Cerebellar nuclear complex (tissue), 1 donor: ENCODE measurements around the gene COLEC12.
"Not testable (repeated sequence)": the region's sequence is repeated elsewhere in the genome, so short reads cannot be mapped to it uniquely, and the experiment has no call there.

ENCODE experiments used
- DNase-seq, 2 experiments: peaks; one replicate each; lab custom pipeline; 2025; lab: John Stamatoyannopoulos, UW

Gene COLEC12

DNA sequence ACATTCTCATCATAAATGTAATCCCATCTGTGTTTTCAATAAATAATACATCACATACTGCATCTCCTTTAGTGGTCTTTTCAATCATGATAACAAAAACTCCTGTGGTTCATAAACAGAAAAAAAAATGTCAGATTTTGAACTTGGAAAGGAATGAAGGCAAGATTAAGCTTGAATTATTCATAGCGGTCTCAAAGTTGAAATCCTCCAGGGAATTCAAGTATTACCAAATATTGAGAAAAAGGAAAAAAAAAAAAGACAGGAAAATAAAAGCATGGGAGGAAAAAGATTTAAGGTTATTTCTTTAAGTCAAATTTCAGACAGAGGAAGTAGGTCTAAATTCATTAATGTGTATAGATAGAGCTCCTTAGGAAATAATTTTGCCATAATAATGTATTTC, 92.1 kb downstream of the COLEC12 start:
- no peak for DNase-seq

DNA sequence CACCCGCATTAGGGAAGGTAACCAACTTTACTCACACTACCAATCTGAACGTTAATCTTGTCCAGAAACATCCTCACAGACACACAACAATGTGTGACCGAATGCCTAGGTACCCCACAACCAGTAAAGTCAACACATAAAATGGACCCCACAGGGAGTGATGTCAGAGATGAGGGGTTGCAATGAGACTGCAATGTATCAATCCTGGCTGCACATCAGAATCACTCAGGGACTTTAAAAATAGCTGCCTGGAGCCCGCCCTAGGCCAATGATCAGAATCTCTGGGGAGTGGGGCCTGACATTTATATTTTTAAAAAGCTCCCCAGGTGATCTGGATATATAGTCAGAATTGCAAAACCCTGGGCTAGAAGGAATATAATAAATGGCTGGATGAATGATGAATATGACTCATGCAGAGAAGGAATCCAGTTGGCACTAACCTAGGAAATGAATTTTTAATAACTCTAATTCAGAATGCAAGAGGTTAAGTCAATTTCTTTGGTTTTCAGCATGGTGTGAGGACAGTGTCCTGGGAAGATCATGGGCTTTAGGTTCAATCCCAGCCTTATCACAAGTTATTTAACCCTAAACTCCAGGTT, 92.8 kb downstream of the COLEC12 start:
- DNase-seq = no peak

DNA sequence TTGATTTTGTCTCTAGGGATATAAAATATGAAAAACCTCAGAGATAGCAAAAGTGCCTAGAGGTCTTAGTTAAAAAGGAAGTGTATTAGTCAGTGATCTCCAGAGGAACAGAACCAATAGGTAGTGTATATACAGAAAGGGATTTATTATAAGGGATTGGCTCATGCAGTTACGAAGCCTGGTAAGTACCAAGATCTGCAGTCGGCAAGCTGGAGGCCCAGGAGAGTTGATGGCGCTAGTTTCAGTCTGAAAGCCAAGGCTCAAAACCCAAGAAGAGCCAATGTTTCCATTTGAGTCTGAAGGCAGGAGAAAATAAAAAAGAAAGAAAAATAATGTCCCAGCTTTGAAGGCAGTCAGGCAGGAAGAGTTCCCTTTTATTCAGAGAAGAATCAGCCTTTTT, 93.3 kb downstream of the COLEC12 start:
- no peak for DNase-seq

DNA sequence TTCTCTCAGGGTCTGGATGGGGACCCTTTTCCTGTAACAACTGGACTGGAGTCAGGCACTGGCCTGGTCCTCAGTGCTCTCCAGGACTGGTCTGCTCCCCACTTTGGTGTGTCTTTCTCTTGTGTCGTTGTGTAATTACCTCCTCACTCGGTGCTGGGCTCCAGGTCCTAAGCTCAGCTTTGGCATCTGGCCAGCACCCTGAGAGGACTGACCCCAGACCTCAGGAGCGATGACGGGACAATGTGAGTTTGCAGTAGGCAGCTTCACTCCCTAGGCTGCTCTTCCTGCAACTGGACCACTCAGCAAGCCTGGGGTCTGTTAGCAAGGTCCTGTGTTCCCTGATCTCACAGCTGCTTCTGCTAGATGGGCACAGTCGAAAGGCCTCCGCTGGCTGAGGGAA, 93.8 kb downstream of the COLEC12 start:
- DNase-seq = no peak

DNA sequence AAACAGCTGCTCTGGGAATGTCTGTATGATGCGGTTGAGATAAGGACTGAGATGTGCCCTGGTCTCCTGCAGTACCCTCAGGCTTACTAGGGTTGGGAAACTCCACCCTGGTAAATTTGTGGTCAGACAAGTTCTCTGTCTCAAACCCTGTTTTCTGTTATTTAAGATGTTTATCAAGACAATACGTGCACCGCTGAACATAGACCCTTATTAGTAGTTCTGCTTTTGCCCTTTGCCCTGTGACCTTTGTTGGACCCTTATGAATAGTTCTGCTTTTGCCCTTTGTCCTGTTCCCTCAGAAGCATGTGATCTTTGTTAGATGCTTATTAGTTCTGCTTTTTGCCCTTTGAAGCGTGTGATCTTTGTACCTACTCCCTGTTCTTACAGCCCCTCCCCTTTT, 95.5 kb downstream of the COLEC12 start:
- not testable (repeated sequence) for DNase-seq

DNA sequence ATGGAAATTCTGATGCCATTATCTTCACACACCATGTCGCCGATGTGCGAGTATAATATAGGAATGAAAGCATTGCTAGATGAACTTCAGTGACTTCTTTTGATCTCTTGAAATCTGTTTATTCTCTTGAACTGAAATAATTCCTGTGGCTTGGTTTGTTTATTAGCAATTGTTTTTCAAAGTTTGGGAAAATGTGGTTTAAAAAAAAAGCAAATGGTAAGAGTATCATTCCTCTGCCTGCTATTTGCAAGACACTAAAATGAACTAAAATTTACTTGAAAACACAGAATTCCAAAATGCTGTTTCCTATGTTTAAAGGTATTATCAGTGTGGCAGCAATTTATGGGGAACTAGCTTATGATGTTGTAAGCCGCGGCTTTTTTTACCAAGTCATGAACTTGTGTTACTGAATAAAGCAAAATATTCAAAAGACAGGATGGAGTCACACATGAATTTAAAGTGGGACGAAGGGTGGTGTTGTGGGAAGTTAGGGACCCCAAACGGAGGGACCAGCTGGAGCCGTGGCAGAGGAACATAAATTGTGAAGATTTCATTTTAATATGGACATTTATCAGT, 96.4 kb downstream of the COLEC12 start:
- DNase-seq = no peak

DNA sequence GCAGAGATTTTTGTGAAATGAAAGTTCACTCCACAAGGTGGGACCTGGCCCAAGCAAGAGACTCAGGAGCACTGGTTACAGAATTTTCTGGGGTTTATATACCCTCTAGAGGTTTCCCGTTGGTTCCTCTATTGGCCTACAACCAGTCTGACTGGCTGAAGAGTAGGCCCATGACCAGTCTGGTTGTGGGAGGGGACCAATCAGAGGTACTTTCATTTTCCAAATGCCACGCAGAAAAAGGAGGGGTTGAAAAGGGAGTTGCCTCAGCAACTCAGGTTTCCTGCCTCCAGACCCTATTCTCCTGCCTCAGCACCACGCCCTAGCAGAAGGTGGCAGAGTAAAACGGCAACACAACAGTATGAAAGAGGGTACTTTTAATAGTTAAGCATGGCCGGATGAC, 98.4 kb downstream of the COLEC12 start:
- no peak for DNase-seq

DNA sequence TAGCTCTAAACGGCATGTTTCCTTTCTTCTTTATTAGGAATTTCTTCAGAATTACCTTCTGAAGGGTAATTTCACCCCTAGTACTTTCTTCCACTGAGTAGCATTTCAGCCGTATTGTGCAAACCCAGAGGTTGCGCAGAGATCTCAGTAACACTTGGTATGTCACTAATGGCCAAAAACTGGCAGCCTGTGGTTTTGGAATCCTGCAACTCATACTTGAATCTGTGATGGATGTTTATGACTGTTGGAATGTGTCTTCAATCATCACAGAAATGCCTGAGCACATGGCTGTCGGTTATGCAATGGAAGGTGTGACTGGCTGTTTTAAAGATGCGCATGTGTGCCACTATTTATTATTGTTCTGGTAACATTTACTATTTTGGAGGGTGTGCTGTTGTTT, 100.0 kb downstream of the COLEC12 start:
- DNase-seq = no peak

DNA sequence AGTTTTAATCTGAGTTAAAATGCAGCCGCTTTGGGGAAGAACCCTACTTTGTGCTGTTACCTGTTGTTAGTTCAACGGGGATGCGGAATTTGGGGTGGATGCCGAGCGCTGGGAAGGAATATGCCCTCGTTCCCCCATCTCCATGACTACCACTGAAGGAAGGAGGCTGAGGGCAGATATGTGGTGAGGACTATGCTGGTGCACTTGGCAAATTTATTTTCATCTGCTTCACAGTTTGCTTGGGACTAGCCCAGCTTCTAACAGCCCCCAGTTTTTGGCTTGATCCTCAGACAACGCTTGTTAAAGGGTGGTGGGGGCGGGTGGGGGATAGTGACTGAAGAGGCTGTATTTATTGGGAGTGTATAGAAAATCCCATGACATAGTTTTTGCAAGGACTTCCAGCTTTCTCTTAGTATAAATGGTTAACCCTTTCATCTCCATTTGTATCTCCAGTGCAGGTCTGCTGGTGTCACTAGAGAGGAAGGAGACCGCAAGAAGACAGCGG, 100.8 kb downstream of the COLEC12 start:
- no peak for DNase-seq

DNA sequence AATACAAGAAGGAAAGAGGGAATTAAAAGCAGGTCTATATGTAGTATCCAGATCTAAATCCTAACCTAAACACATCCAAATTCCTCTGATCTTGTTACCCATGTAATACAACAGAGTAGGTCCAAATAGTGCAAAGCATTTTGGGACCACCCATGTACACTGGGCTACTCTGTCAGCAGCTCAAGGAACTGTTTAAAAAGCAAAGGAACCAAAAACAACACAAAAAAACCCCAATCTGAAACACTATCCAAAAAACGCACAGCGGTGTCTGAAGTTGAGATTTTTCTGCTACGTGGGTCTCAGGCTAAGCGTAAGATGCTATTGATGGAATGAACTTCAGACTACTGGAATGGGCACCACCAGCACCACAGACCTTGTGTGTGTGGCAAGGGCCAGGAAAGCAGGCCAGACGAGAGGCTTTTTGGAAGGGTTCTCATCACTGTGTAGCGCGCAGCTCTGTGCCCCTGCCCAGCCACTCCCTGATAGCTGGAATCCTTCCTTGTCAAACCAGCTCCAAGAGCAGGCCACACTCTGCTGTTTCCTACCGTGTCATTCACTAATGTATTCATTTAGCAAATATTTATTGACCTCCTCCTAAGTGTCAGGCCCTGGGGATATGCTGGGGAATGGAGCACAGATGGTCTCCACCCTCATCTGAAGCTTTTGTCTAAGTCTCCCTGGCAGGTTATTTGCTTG, 101.4 kb downstream of the COLEC12 start:
- no peak for DNase-seq

DNA sequence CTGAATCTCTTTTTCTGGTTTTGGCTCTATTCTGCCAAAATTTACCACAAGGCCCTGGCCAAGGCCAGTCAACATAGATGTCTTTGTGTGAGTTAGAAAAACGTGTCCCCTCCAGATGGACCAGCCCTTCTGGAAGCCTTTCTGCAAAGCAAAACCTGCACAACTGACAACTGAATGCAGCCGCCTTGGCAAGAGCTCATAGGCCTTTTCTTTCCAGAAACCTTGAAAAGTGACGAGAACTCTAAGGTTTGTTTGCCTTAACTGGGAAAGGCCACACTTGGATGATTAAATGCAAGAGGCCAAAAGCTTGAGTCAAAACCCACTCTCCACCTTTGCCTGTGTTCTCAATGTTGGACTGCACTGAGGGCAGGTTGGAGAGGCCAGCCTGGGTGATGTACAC, 103.9 kb downstream of the COLEC12 start:
- no peak for DNase-seq

DNA sequence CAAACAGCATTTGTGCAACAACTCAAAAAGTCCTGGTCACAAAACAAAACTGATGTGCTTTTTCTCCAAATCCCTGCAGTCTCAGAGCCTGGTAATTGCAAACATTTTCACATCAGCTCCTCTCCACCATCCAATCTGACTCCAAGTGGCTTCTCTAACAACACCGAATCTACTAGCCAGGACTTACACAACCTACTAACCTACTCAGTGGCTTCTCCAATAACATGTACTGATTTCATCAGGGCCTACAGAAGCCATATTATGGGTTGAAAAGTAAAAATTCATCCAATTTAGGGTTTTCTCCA, 104.3 kb downstream of the COLEC12 start:
- DNase-seq = no peak

DNA sequence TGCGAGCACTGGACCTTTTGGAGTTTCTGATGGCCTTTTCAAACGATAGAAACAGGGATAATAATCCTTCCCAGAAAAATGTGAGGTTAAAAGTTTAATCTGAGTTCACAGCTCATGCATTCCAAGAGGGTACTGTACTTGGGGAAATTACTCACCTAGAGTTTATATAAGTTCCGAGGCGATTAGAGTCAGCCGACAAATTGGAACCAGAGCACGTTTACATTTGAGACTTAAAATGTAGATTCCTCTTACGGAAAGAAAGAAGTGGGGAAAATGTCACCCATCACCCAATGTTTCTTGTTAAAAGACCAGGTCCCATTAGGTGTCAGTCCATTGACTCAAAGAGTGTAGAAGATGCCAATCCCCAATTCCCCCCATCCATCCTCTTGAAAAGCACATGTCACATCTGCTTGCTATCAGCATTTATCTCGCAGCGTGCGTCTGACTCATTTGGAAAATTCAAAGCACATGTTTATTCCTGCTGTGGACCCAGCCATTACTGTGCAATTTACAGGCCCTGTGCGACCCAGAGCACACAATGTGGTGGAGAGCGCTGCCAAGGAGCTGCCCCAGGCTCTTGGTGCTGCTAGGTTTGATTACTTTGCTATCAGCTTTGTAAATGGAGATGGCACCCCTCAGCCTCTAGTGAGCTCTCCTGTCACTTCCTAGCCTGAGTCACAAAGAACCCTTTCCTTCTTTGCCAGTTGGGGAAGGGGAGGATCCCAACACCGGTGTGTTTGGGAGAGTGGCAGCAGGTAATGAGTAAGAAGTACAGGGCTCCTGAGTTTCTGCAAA, 104.8 kb downstream of the COLEC12 start:
- no peak for DNase-seq

DNA sequence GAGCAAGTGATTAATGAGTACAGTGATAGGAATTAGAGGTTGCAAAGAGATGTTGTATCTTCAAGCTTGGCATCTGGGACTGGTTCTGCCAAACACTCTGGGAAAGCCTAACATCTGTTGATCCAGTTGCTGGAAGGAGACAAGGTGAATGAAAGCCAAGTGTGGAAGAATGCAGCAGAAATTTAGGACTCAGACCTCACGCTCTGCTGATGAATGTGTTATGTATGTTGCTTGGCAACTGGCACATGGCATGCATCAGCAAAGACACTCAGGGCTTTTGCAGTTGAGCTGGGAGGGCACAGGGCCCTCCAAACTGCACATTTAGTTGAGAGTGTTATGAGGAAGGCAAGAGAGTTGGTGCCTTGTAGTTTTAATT, 105.5 kb downstream of the COLEC12 start:
- no peak for DNase-seq

DNA sequence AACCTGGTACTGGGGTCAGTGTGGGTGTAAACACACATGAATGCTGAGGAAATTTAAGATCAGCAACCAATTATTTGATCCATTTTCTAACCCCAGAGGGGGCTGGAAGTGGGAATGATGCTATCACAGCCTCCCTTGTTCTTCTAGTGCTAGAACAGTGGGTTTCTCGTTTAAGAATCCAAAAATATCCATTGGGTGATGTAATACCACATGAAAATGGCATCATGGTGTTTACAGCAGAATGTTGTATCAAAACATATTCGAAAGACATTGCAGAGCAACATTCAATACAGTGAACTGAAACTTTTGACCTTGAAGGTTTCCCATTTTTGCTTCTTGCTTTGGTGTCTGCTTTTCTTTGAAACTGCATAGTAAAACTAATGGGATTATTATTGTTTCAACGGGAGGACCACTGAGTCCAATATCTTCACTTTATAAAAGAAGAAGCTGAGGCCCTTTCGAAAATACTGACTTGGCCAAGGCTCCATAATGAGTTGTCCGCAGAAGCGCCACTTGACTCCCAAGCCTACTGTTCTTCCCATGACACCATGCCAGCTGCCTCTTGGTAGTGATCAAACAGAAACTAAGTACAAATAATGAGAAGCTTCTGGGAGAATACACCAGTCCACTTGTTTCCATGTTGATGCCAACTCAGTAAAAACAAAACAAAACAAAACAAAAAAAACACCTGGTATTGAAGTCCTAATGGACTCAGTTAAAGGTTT, 106.1 kb downstream of the COLEC12 start:
- no peak for DNase-seq

DNA sequence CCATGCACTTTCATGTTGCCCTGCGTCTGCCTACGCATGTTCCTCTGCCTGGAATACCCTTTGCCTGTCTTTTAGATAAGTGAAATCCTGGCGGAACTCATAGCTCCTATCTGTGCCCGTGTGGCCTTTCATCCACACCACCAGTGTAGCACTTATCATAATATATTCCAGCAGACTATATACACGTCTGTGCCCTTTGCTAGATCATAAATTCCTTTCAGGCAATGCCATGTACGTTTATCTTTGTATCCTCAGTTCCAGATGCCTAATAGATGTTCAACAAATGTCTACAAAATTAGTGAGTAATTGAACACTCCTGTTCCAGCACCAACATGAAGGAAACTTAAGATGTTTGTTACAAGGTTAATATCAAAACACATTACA, 106.9 kb downstream of the COLEC12 start:
- DNase-seq = no peak

DNA sequence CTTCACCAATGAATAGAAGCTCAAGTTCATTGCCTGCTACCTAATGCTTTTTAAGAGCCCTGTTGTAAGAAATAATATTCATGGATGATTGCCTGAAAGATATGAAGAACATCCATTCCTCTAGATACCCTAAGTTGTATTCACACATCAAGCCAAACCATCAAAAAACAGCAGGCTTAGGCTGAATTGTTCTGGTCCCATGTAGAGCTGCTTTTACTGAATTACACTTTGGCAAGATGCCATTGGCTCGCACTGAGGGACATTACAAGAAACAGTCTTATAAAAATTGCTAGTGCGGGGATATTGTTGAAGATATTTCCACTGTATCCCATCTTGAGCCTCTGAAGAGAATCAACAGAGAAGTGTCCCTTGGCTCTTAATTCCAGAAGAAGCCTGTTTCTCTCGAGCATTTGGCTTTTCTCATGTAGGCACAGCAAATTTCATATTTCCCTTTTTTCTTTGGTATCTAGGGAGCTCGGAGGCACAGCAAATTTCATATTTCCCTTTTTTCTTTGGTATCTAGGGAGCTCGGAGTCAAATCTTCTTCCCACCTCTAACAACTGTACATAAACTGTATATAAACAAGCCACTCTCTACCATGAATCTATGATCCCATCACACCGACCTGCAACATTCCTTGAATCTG, 107.5 kb downstream of the COLEC12 start:
- no peak for DNase-seq

DNA sequence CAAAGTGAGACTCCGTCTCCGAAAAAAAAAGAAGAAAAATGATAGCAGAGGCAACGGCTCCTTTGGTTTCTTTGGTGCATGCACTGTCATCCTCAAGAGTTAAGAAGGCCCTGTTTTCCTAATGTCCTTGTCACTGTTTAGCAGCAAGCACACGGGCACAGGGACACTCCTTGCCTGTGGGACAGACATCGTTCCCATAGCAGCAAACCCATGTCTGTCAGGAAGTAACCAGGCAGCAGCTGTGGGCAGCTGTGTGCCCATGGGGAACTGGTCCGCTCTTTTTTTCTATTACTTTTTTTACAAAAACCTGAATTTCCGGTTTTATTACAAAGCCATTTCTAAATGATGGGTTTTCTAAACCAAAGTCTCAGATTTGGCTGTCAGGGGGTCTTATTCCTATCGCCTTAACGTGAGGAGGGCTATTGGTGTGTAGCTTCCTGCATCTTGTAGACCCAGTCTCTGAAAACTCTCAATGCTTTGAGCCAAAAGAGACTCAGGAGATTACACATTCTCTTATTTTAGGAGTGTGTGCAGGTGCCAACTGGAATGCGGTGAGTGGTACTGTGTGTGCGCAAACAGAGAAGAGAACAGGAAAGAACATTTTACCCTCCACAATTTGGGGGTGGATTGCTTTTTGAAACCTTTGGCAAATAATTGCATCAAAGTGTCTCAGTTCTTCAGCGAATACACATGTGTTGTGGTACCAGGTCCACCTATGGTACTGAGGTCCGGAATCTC, 109.6 kb downstream of the COLEC12 start:
- no peak for DNase-seq

DNA sequence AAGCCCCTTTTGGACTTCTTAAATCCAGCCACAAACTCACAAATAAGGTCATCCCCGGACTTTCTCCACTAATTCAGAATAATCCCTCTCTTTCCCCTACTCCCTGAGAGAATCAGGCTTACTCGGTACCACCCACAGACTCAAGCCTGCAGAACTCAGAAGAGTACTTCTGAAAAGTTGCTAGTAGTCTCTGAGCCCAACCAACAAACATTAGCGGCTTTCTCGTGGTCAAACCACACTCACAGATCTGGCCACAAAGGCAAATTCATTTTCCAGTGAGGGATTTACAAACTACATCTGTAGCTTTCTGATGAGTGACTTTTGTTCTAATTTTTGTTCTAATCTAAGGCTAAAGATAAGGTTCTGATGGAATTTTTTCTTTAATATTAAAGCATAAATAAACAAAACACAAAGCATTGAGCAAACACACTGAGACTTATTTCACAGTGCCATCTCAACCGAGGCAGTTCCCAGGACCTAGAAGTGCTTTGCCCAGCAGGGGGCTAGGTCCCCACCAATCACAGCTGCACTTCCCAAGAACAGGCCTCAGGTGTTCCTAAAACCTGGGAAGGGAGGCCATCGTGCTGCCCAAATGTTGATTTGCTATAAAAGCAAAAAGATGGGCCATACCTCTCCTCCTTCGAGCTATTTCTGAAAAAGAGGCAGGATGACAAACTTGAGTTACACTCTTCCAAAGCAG, 110.7 kb downstream of the COLEC12 start:
- DNase-seq = no peak

DNA sequence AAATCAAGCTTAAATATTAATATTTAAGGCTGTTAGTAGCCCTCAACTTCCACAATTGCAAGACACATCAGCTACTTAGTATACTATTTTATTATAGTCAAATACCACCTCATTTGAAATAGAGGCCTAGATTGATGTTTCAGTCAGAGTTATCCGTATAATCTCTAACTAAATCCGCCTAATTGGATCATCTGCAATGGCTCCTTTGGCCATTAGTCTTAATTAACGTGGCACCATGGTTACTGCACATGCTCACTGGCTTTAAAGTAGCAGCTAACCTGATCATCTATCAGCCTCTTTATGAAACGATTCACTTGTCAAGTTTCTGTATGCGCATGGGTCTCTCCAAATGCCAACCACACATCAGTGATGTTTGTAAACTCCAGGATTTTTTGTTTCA, 112.3 kb downstream of the COLEC12 start:
- no peak for DNase-seq

DNA sequence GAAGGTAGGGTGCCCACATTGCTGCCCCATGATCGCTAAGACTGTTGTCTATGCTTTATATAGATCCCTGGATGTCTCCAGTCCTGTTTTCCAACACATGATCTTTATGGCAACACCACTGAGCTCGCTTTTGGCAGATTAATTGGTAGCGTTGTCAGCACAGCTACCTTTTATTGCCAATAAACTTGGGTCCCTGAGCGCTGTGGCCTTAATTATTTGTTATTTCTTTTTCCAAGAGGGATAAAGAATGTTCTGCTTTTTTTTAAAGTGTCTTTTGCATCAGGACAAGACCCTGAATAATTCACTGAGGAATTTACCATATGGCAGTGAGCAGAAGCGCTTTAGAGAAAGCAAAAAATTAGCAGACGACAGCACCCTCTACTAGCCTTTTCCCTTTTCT, 113.5 kb downstream of the COLEC12 start:
- no peak for DNase-seq
